Right lobe of liver (tissue), 6 donors: ENCODE measurements around the gene AEBP1. TPM values are rescaled to one million over a fixed set of nuclear protein-coding genes. Genes with fewer than 3 reads are reported as not detected.
A peak's percentile ranks its signal among the peaks of the same experiment; 100 is the strongest.

ENCODE experiments used
- ATAC-seq, 4 donors: fragments of 200-7000 bp; cut with Tn5 transposase; one replicate each; pipeline ENCODE4 v1.9.1; 2020; ENCODE audit warnings: mild to moderate bottlenecking in 4 of 4, moderate library complexity in 4 of 4
- DNase-seq, 3 donors: peaks; one replicate each; pipeline ENCODE4 v3.0.0-alpha.2; 2020
- H3K27ac ChIP-seq, 3 donors: fragments of 200-600 bp; one replicate each; pipeline ENCODE4 v1.8.0; 2022
- H3K27me3 ChIP-seq, 2 donors: fragments of 200-600 bp; one replicate each; pipeline ENCODE4 v1.8.0; 2022
- H3K36me3 ChIP-seq, 4 donors: fragments of 200-600 bp; sonication (generic) in 1 of 4; one replicate each; pipeline versions ENCODE4 v1.5.1 to v1.8.0; 2017 to 2022; ENCODE audit warnings: control low read depth in 1 of 4
- H3K4me1 ChIP-seq, 4 donors: fragments of 200-600 bp; sonication (generic) in 1 of 4; one replicate each; pipeline versions ENCODE4 v1.5.1 to v1.8.0; 2017 to 2022; ENCODE audit warnings: control low read depth in 1 of 4
- H3K4me3 ChIP-seq, 3 donors: fragments of 200-600 bp; one replicate each; pipeline ENCODE4 v1.8.0; 2022
- H3K9me3 ChIP-seq, 4 donors: fragments of 200-600 bp; sonication (generic) in 1 of 4; one replicate each; pipeline versions ENCODE4 v1.5.1 to v1.8.0; 2017 to 2022; ENCODE audit warnings: control low read depth in 1 of 4
- CTCF ChIP-seq, 4 donors: fragments of 200-600 bp in 3 of 4; fragments of 450-650 bp in 1 of 4; IDR thresholded peaks; one replicate each; pipeline versions ENCODE4 v1.5.1 to v1.8.0; 2016 to 2022; ENCODE audit warnings: antibody characterized with exemption in 4 of 4, mild to moderate bottlenecking in 2 of 4
- POLR2A ChIP-seq: fragments of 450-650 bp; IDR thresholded peaks from one replicate; pipeline ENCODE4 v1.6.1; 2017; ENCODE audit warnings: antibody characterized with exemption, mild to moderate bottlenecking
- WGBS: methylation state at CpG from one replicate; pipeline ENCODE4 v1.1.6; 2018; ENCODE audit warnings: low coverage, low lambda C conversion rate; ENCODE audit not compliant: insufficient coverage; ENCODE audit errors: missing lambda C conversion rate; 5-methylcytosine and 5-hydroxymethylcytosine counted together
- intact Hi-C, 2 donors: fragments of 100-400 bp; cut with DNase I; formaldehyde crosslinking; loops; one replicate each; pipeline versions ENCODE4 v1.11.2 to v1.14.1; 2022
- total RNA-seq, 6 experiments: library from RNA; depleted of rRNA in 2 of 6; stranded (reverse); fragments of >200 nt in 2 of 6; fragmentation: NEBNext Ultra II Directional in 3 of 6; extraction: Animal tissue kit (Norgen Biotek cat#: 25700) in 3 of 6; gene quantifications; one replicate each; pipeline versions ENCODE4 v1.1.0 to v1.2.4, GENCODE V29; 2016 to 2023
- donor health status: DM: no; HTN: yes; CAD: no.
- donor health status: DM: no; HTN: no; CAD: no.
- donor health status: DM: no; HTN: no; CAD: no.
- donor health status: DM: no; HTN: yes; CAD: no.
- donor health status: DM: no; HTN: yes; CAD: no.

Gene AEBP1
- total RNA-seq, 6 experiments from 2014 or later: 7.8 to 37.8 (median 14.3) TPM

GRCh38 chr7:44071726-44072363 is 32.3 kb upstream of the AEBP1 start:
- no peak for ATAC-seq
- intact Hi-C loops: no loop called here
- no peak overlapping the region for H3K27ac ChIP-seq
- no peak for TF ChIP-seq CTCF (IDR thresholded peaks at IDR 0.05)
- no peak for TF ChIP-seq POLR2A
- peaks cover 0 to 11% (median 0%) of the 10 kb centered on the region in 4 donors for H3K36me3 ChIP-seq
- 73% methylated on average over 8 of the region's 9 CpGs for WGBS
- H3K27me3 ChIP-seq: no peaks in the 10 kb centered on the region
- H3K9me3 ChIP-seq: no peaks in the 10 kb centered on the region
- no peak overlapping the region for H3K4me3 ChIP-seq
- peaks cover 0 to 41% (median 19%) of the 10 kb centered on the region in 4 donors for H3K4me1 ChIP-seq
- DNase-seq: peak in 1 of 3 donors; percentile 19

GRCh38 chr7:44072364-44073231 is 31.5 kb upstream of the AEBP1 start:
- TF ChIP-seq CTCF (IDR thresholded peaks at IDR 0.05) (peak; percentile 35 to 62 (median 41)), POLR2A (no peak)
- ATAC-seq: peak in 3 of 4 donors; percentile 1 to 22 (median 18)
- Histone ChIP-seq H3K36me3 (peaks cover 0 to 15% (median 0%) of the 10 kb centered on the region in 4 donors), H3K27me3 (no peaks in the 10 kb centered on the region), H3K27ac (peak overlapping the region in 1 of 3 donors; percentile 29), H3K4me3 (no peak overlapping the region), H3K4me1 (peaks cover 0 to 43% (median 19%) of the 10 kb centered on the region in 4 donors), H3K9me3 (no peaks in the 10 kb centered on the region)
- peak; percentile 70 to 73 (median 73) for DNase-seq
- intact Hi-C loops: no loop called here
- 33% methylated on average over 6 of the region's 12 CpGs for WGBS

GRCh38 chr7:44073664-44074348 is 30.3 kb upstream of the AEBP1 start:
- no peak overlapping the region for H3K4me3 ChIP-seq
- H3K36me3 ChIP-seq: peaks cover 0 to 27% (median 3%) of the 10 kb centered on the region in 4 donors
- DNase-seq: peak; percentile 90 to 96 (median 94)
- peak; percentile 79 to 88 (median 83) for ATAC-seq
- H3K9me3 ChIP-seq: no peaks in the 10 kb centered on the region
- H3K4me1 ChIP-seq: peaks cover 0 to 43% (median 19%) of the 10 kb centered on the region in 4 donors
- no peaks in the 10 kb centered on the region for H3K27me3 ChIP-seq
- peak overlapping the region; percentile 43 to 66 (median 59) for H3K27ac ChIP-seq
- intact Hi-C loops: no loop called here
- TF ChIP-seq CTCF (IDR thresholded peaks at IDR 0.05): peak in 1 of 4 donors; percentile 18
- peak; percentile 15 for TF ChIP-seq POLR2A
- 64% methylated on average over 4 of the region's 26 CpGs for WGBS

GRCh38 chr7:44074349-44074695 is 29.8 kb upstream of the AEBP1 start:
- intact Hi-C loops: no loop called here
- WGBS: 50% methylated on average over 6 of the region's 13 CpGs
- no peak for DNase-seq
- Histone ChIP-seq H3K27ac (peak overlapping the region; percentile 43 to 66 (median 59)), H3K27me3 (no peaks in the 10 kb centered on the region), H3K36me3 (peaks cover 0 to 28% (median 4%) of the 10 kb centered on the region in 4 donors), H3K9me3 (no peaks in the 10 kb centered on the region), H3K4me3 (no peak overlapping the region), H3K4me1 (peaks cover 0 to 43% (median 19%) of the 10 kb centered on the region in 4 donors)
- ATAC-seq: no peak
- TF ChIP-seq POLR2A (no peak), CTCF (IDR thresholded peaks at IDR 0.05) (no peak)
